ENCODE data around the gene CSF2. TPM values are rescaled to one million over a fixed set of nuclear protein-coding genes. Genes with fewer than 3 reads are reported as not detected.

Gene CSF2
- total RNA-seq, 1 donor from 2014 or later: not detected

GRCh38 chr5:132065351-132065937 is 8.1 kb upstream of the CSF2 start:
- no peak for DNase-seq (ENCODE audit: extremely low spot score in 2 of 2)
- TF ChIP-seq POLR2A (IDR thresholded peaks at IDR 0.05) (no peak), CTCF (IDR thresholded peaks at IDR 0.05) (peak; percentile 5 to 28 (median 9))
- no peaks in the 10 kb centered on the region for H3K4me1 ChIP-seq
- intact Hi-C loops (cut with DNase I): no loop called here
- H3K36me3 ChIP-seq: no peaks in the 10 kb centered on the region
- no peak overlapping the region for H3K27ac ChIP-seq
- H3K4me3 ChIP-seq: no peak overlapping the region
- no peaks in the 10 kb centered on the region for H3K9me3 ChIP-seq
- no peaks in the 10 kb centered on the region for H3K27me3 ChIP-seq

- Histone ChIP-seq H3K36me3 (no peaks in the 10 kb centered on the region), H3K27ac (no peak overlapping the region), H3K4me1 (no peaks in the 10 kb centered on the region), H3K9me3 (no peaks in the 10 kb centered on the region), H3K4me3 (no peak overlapping the region), H3K27me3 (no peaks in the 10 kb centered on the region)
- DNase-seq (ENCODE audit: extremely low spot score in 2 of 2): no peak
- TF ChIP-seq CTCF (IDR thresholded peaks at IDR 0.05): no peak
- TF ChIP-seq POLR2A (IDR thresholded peaks at IDR 0.05): no peak
- no peak for TF ChIP-seq POLR2AphosphoS5 (IDR thresholded peaks at IDR 0.05; ENCODE audit: insufficient read depth in 1 of 2, low read depth in 1 of 2)
- intact Hi-C loops (cut with DNase I): no loop called here
These were observed 7.5 kb upstream of the CSF2 start for GRCh38 chr5:132065951-132066701.

GRCh38 chr5:132066871-132067270 is 6.7 kb upstream of the CSF2 start:
- Histone ChIP-seq H3K4me1 (no peaks in the 10 kb centered on the region), H3K4me3 (no peak overlapping the region), H3K36me3 (no peaks in the 10 kb centered on the region), H3K27me3 (no peaks in the 10 kb centered on the region), H3K27ac (no peak overlapping the region), H3K9me3 (no peaks in the 10 kb centered on the region)
- no peak for DNase-seq (ENCODE audit: extremely low spot score in 2 of 2)
- TF ChIP-seq CTCF (IDR thresholded peaks at IDR 0.05) (no peak), POLR2AphosphoS5 (IDR thresholded peaks at IDR 0.05; ENCODE audit: insufficient read depth in 1 of 2, low read depth in 1 of 2) (no peak), POLR2A (IDR thresholded peaks at IDR 0.05) (no peak)
- intact Hi-C loops (cut with DNase I): no loop called here

- Histone ChIP-seq H3K9me3 (no peaks in the 10 kb centered on the region), H3K4me3 (no peak overlapping the region), H3K4me1 (no peaks in the 10 kb centered on the region), H3K27ac (no peak overlapping the region), H3K27me3 (no peaks in the 10 kb centered on the region), H3K36me3 (no peaks in the 10 kb centered on the region)
- TF ChIP-seq POLR2A (IDR thresholded peaks at IDR 0.05) (no peak), POLR2AphosphoS5 (IDR thresholded peaks at IDR 0.05; ENCODE audit: insufficient read depth in 1 of 2, low read depth in 1 of 2) (no peak), CTCF (IDR thresholded peaks at IDR 0.05) (no peak)
- intact Hi-C loops (cut with DNase I): no loop called here
- DNase-seq (ENCODE audit: extremely low spot score in 2 of 2): no peak
These were observed 6.1 kb upstream of the CSF2 start for GRCh38 chr5:132067451-132067850.
